Psoas muscle (tissue), 8 donors: Measurements from ENCODE around the gene PRICKLE1. TPM values are rescaled to one million over a fixed set of nuclear protein-coding genes. Genes with fewer than 3 reads are reported as not detected.

Experiments used
- ATAC-seq, 4 donors: fragments of 200-7000 bp; cut with Tn5 transposase; one replicate each; pipeline ENCODE4 v1.9.1; 2020; ENCODE audit warnings: moderate library complexity in 3 of 4, mild to moderate bottlenecking in 2 of 4
- DNase-seq, 2 donors: peaks; one replicate each; pipeline ENCODE4 v3.0.0-alpha.2; 2020
- H3K27ac ChIP-seq: fragments of 200-600 bp; one replicate; pipeline ENCODE4 v1.8.0; 2022
- H3K27me3 ChIP-seq, 3 donors: fragments of 200-600 bp in 1 of 3; one replicate each; pipeline versions ENCODE4 v1.6.1 to v1.8.0; 2013 to 2022; ENCODE audit warnings: low read length in 2 of 3, mild to moderate bottlenecking in 2 of 3, moderate library complexity in 1 of 3; ENCODE audit not compliant: insufficient read depth in 3 of 3
- H3K36me3 ChIP-seq, 2 donors: fragments of 200-600 bp in 1 of 2; one replicate each; pipeline versions ENCODE4 v1.6.1 to v1.8.0; 2013 to 2022; ENCODE audit warnings: low read depth in 1 of 2, mild to moderate bottlenecking in 1 of 2, moderate library complexity in 1 of 2; ENCODE audit not compliant: insufficient read depth in 1 of 2
- H3K4me1 ChIP-seq: fragments of 200-600 bp; one replicate; pipeline ENCODE4 v1.8.0; 2022
- H3K4me3 ChIP-seq: fragments of 200-600 bp; one replicate; pipeline ENCODE4 v1.8.0; 2022; ENCODE audit warnings: mild to moderate bottlenecking
- H3K9me3 ChIP-seq: fragments of 200-600 bp; one replicate; pipeline ENCODE4 v1.8.0; 2022
- WGBS, 3 donors: extraction: QIAGEN DNeasy Blood & Tissue Kit; methylation state at CpG; one replicate each; pipeline versions ENCODE4 v1.1.6 to v1.1.7; 2013; 5-methylcytosine and 5-hydroxymethylcytosine counted together
- intact Hi-C, 2 donors: fragments of 100-400 bp; cut with DNase I; formaldehyde crosslinking; loops; one replicate each; pipeline versions ENCODE4 v1.11.0 to v1.14.2; 2022
- polyA plus RNA-seq, 3 donors: library from polyadenylated mRNA; stranded (reverse); fragments of 200-250 nt; gene quantifications; one replicate each; pipeline ENCODE4 v1.2.3, GENCODE V29; 2013
- total RNA-seq, 4 donors: library from RNA; stranded (reverse); fragmentation: NEBNext Ultra II Directional in 2 of 4; extraction: Animal tissue kit (Norgen Biotek cat#: 25700) in 2 of 4; gene quantifications; one replicate each; pipeline versions ENCODE4 v1.2.1 to v1.2.4, GENCODE V29; 2021 to 2023
- TF ChIP-seq, protein P1 (sequence below): fragments of 200-600 bp; IDR thresholded peaks from one replicate; pipeline ENCODE4 v1.8.0; 2022; ENCODE audit warnings: antibody characterized with exemption
- donor health status: healthy with polysubstance abuse.
- donor health status: DM: no; HTN: no; CAD: no; lungs with moderate emphysema.
- donor health status: Bipolar disorder and iron deficiency.
- donor health status: healthy.
- donor health status: DM: yes; HTN: yes; CAD: no.
- donor health status: DM: no; HTN: no; CAD: no.
- donor health status: DM: no; HTN: no; CAD: no.
- donor health status: DM: yes; HTN: yes; CAD: no.

The PRICKLE1 gene
- total and polyA plus RNA-seq, 7 donors, result 0.37 to 7.6 (median 1.7) TPM

DNA sequence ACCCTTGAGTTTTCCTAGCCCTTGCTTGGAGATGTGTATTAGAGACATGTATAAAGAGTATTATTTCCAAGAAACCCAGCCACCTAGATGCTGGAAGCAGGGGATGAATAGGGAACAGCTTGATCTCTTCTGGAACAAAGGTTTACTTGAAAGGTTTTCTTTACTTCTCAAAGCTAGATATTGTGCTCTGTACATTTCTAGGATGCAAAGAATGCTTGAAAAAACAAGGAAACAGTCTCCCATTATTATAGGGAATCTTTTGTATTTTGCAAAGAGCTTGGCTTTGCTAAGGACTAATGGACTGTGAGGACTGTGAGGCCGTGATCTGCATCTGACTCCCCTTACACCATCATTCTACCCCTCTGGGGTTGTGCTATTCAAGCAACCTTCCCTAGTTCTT, 77.9 kb downstream of the PRICKLE1 start:
- Histone ChIP-seq H3K36me3 (no peaks in the 10 kb centered on the region), H3K9me3 (no peaks in the 10 kb centered on the region), H3K4me3 (no peak overlapping the region), H3K4me1 (no peaks in the 10 kb centered on the region), H3K27ac (no peak overlapping the region), H3K27me3 (no peaks in the 10 kb centered on the region)
- intact Hi-C loops, result no loop called here
- TF ChIP-seq, protein P1, sequence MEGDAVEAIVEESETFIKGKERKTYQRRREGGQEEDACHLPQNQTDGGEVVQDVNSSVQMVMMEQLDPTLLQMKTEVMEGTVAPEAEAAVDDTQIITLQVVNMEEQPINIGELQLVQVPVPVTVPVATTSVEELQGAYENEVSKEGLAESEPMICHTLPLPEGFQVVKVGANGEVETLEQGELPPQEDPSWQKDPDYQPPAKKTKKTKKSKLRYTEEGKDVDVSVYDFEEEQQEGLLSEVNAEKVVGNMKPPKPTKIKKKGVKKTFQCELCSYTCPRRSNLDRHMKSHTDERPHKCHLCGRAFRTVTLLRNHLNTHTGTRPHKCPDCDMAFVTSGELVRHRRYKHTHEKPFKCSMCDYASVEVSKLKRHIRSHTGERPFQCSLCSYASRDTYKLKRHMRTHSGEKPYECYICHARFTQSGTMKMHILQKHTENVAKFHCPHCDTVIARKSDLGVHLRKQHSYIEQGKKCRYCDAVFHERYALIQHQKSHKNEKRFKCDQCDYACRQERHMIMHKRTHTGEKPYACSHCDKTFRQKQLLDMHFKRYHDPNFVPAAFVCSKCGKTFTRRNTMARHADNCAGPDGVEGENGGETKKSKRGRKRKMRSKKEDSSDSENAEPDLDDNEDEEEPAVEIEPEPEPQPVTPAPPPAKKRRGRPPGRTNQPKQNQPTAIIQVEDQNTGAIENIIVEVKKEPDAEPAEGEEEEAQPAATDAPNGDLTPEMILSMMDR, result no peak
- DNase-seq (no peak), ATAC-seq (no peak)
- 83 to 100% (median 93%) methylated on average over 1 of the region's 1 CpG for WGBS, 3 donors

DNA sequence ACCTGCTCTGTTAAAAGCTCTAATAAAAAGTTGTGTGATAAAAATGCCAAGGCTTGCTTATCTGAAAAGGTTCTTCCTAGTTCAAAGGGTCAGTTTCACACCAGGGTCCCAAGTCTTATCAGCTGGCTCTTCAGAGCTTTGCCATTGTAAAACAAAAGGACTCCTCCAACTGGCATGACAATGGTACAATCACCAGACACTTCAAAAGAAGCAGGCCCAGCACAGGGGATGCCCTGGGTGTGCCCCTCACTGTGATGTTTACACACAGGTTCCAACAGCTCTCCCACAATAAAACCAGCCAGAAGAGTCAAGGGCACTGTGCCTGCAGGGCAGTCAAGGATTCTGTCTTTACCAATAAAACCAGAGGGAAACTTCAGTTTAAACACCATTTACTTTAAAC, 78.7 kb downstream of the PRICKLE1 start:
- Histone ChIP-seq H3K4me1 (no peaks in the 10 kb centered on the region), H3K36me3 (no peaks in the 10 kb centered on the region), H3K9me3 (no peaks in the 10 kb centered on the region), H3K27me3 (no peaks in the 10 kb centered on the region), H3K27ac (no peak overlapping the region), H3K4me3 (no peak overlapping the region)
- TF ChIP-seq, protein P1, result no peak
- intact Hi-C loops, result no loop called here
- DNase-seq (no peak), ATAC-seq (no peak)

GRCh38 chr12:42508913-42509460, 80.6 kb downstream of the PRICKLE1 start:
- no peak for DNase-seq
- no peak for ATAC-seq
- 52 to 68% (median 61%) methylated on average over 5 of the region's 5 CpGs for WGBS, 3 donors
- Histone ChIP-seq H3K27ac (no peak overlapping the region), H3K9me3 (no peaks in the 10 kb centered on the region), H3K4me1 (no peaks in the 10 kb centered on the region), H3K36me3 (no peaks in the 10 kb centered on the region), H3K27me3 (no peaks in the 10 kb centered on the region), H3K4me3 (no peak overlapping the region)
- TF ChIP-seq, protein P1, result no peak
- intact Hi-C loops, result no loop called here

DNA sequence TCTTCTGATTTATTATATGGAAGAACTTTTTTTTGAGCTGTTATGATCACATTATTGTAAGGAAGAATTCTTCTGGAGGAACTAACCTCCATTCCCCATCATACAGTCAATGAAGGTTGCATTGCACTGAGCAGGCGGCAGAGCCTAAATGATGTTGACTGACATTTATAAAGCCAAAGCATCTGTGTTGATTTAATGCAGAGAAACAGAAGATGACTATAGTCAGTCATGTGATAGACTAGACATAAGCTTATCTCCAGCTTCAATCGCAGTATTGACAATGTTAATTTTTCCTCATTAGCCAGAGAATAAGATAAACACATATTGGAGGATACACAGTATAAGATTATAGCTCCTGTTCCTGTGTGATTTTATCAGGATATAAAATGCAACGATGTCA, 82.0 kb downstream of the PRICKLE1 start:
- ATAC-seq, result no peak
- no peak overlapping the region for H3K4me3 ChIP-seq

More for the DNA sequence above, 82.0 kb downstream of the PRICKLE1 start:
- 61 to 90% (median 89%) methylated on average over 3 of the region's 3 CpGs for WGBS, 3 donors
- no peak overlapping the region for H3K27ac ChIP-seq
- no peak for DNase-seq
- no peaks in the 10 kb centered on the region for H3K9me3 ChIP-seq
- intact Hi-C loops, result no loop called here
- no peaks in the 10 kb centered on the region for H3K27me3 ChIP-seq
- no peaks in the 10 kb centered on the region for H3K36me3 ChIP-seq
- TF ChIP-seq, protein P1, result no peak
- H3K4me1 ChIP-seq, result no peaks in the 10 kb centered on the region
